GM21737 (cell line): ENCODE measurements around the gene PLEKHA3.

Source experiments
- ATAC-seq: cut with Tn5 transposase; IDR thresholded peaks from one replicate; pipeline ENCODE4 v1.9.1; 2021; ENCODE audit warnings: mild to moderate bottlenecking, moderate library complexity; ENCODE audit not compliant: unreplicated experiment

Gene PLEKHA3

GRCh38 chr2:178478439-178479274, 1.6 kb upstream of the PLEKHA3 start, which contains the start of gene FKBP7:
TSS of gene FKBP7 (minus strand) at chr2:178478600. CDS start at chr2:178478499, 101 bp downstream.
- peak; percentile 48 for ATAC-seq

- no peak for ATAC-seq
Observed at GRCh38 chr2:178479275-178479616, 1.0 kb upstream of the PLEKHA3 start.

GRCh38 chr2:178479758-178480226, 465 bp upstream of the PLEKHA3 start:
- ATAC-seq = no peak

- ATAC-seq = no peak
Observed at GRCh38 chr2:178482437-178482836, 2.2 kb downstream of the PLEKHA3 start.

GRCh38 chr2:178484245-178485041, 4.2 kb downstream of the PLEKHA3 start:
- ATAC-seq = no peak

- no peak for ATAC-seq
Observed at GRCh38 chr2:178485356-178485755, 5.1 kb downstream of the PLEKHA3 start.

- no peak for ATAC-seq
Observed at GRCh38 chr2:178491612-178492011, 11.4 kb downstream of the PLEKHA3 start.

GRCh38 chr2:178496049-178496448, 15.8 kb downstream of the PLEKHA3 start:
- no peak for ATAC-seq

GRCh38 chr2:178498137-178498536, 17.9 kb downstream of the PLEKHA3 start:
- no peak for ATAC-seq

- ATAC-seq = no peak
Observed at GRCh38 chr2:178499640-178500039, 19.4 kb downstream of the PLEKHA3 start.

GRCh38 chr2:178502751-178503150, 22.5 kb downstream of the PLEKHA3 start:
- no peak for ATAC-seq

GRCh38 chr2:178506101-178506500, 25.8 kb downstream of the PLEKHA3 start:
- ATAC-seq = no peak

GRCh38 chr2:178506524-178506923, 26.3 kb downstream of the PLEKHA3 start:
- ATAC-seq = no peak

- ATAC-seq = no peak
Observed at GRCh38 chr2:178506949-178507348, 26.7 kb downstream of the PLEKHA3 start.

- no peak for ATAC-seq
Observed at GRCh38 chr2:178508646-178509045, 28.4 kb downstream of the PLEKHA3 start.

GRCh38 chr2:178510384-178510783, 30.1 kb downstream of the PLEKHA3 start:
- ATAC-seq = no peak

GRCh38 chr2:178512484-178512883, 32.2 kb downstream of the PLEKHA3 start:
- ATAC-seq = no peak

- ATAC-seq = no peak
Observed at GRCh38 chr2:178513876-178514275, 33.6 kb downstream of the PLEKHA3 start.

GRCh38 chr2:178514664-178515063, 34.4 kb downstream of the PLEKHA3 start:
- no peak for ATAC-seq

GRCh38 chr2:178517496-178517895, 37.2 kb downstream of the PLEKHA3 start:
- no peak for ATAC-seq

- no peak for ATAC-seq
Observed at GRCh38 chr2:178521304-178522150, 41.3 kb downstream of the PLEKHA3 start.
